ENCODE results near the gene RAP1GAP2.

The RAP1GAP2 gene

GRCh38 chr17:2796164-2797125, at the start of gene RAP1GAP2:
Gene RAP1GAP2, plus strand, starts transcription at chr17:2796438. Its CDS starts 90 bp downstream, at chr17:2796528.
- H3K4me3 ChIP-seq (ENCODE audit: control insufficient read depth, low read depth, low read length) = no peak within 1 kb of the TSS
- no peak for DNase-seq (ENCODE audit: low read depth)

GRCh38 chr17:2749058-2749783, 47.0 kb upstream of the RAP1GAP2 start, which contains the start of gene CCDC92B:
Gene CCDC92B, minus strand, starts transcription at chr17:2749652. Its CDS starts 14,507 bp downstream, at chr17:2735145.
- DNase-seq (ENCODE audit: low read depth) = no peak
- TF ChIP-seq, protein P1, sequence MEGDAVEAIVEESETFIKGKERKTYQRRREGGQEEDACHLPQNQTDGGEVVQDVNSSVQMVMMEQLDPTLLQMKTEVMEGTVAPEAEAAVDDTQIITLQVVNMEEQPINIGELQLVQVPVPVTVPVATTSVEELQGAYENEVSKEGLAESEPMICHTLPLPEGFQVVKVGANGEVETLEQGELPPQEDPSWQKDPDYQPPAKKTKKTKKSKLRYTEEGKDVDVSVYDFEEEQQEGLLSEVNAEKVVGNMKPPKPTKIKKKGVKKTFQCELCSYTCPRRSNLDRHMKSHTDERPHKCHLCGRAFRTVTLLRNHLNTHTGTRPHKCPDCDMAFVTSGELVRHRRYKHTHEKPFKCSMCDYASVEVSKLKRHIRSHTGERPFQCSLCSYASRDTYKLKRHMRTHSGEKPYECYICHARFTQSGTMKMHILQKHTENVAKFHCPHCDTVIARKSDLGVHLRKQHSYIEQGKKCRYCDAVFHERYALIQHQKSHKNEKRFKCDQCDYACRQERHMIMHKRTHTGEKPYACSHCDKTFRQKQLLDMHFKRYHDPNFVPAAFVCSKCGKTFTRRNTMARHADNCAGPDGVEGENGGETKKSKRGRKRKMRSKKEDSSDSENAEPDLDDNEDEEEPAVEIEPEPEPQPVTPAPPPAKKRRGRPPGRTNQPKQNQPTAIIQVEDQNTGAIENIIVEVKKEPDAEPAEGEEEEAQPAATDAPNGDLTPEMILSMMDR (IDR thresholded peaks at IDR 0.05; ENCODE audit: control insufficient read depth, insufficient read depth, low read depth, low read length, missing control alignments) = no peak
- no peak within 1 kb of the TSS for H3K4me3 ChIP-seq (ENCODE audit: control insufficient read depth, low read depth, low read length)

More at GRCh38 chr17:2796164-2797125, at the start of gene RAP1GAP2:
- TF ChIP-seq, protein P1 (IDR thresholded peaks at IDR 0.05; ENCODE audit: control insufficient read depth, insufficient read depth, low read depth, low read length, missing control alignments) = no peak

GRCh38 chr17:2749784-2750181, 46.5 kb upstream of the RAP1GAP2 start:
- TF ChIP-seq, protein P1 (IDR thresholded peaks at IDR 0.05; ENCODE audit: control insufficient read depth, insufficient read depth, low read depth, low read length, missing control alignments) = no peak

DNA sequence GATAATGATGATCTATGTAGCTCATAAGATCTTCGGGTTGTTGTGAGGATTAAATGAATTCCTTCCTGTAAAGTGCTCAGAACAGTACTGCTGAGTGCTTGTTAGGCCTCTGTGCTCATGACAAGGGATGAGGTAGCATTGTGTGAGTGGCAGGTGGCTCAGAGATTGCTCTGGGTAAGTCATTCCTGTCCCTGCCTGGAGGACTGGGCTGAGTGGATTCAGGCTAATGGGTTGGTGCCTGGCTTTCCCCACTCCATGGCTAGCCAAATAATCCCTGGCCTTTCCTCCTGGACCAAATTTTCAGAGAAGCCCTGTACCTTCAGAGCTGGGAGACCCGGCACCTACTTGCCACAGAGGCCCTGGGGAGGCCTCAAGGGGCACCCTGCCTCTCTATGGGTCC, 45.5 kb upstream of the RAP1GAP2 start:
- DNase-seq (ENCODE audit: low read depth) = no peak
- TF ChIP-seq, protein P1 (IDR thresholded peaks at IDR 0.05; ENCODE audit: control insufficient read depth, insufficient read depth, low read depth, low read length, missing control alignments) = no peak

More at GRCh38 chr17:2749784-2750181, 46.5 kb upstream of the RAP1GAP2 start:
- no peak for DNase-seq (ENCODE audit: low read depth)
- H3K4me3 ChIP-seq (ENCODE audit: control insufficient read depth, low read depth, low read length) = no peak overlapping the region

GRCh38 chr17:2751491-2751890, 44.7 kb upstream of the RAP1GAP2 start:
- no peak overlapping the region for H3K4me3 ChIP-seq (ENCODE audit: control insufficient read depth, low read depth, low read length)
- TF ChIP-seq, protein P1 (IDR thresholded peaks at IDR 0.05; ENCODE audit: control insufficient read depth, insufficient read depth, low read depth, low read length, missing control alignments) = no peak
- no peak for DNase-seq (ENCODE audit: low read depth)

More for the DNA sequence above, 45.5 kb upstream of the RAP1GAP2 start:
- H3K4me3 ChIP-seq (ENCODE audit: control insufficient read depth, low read depth, low read length) = no peak overlapping the region

DNA sequence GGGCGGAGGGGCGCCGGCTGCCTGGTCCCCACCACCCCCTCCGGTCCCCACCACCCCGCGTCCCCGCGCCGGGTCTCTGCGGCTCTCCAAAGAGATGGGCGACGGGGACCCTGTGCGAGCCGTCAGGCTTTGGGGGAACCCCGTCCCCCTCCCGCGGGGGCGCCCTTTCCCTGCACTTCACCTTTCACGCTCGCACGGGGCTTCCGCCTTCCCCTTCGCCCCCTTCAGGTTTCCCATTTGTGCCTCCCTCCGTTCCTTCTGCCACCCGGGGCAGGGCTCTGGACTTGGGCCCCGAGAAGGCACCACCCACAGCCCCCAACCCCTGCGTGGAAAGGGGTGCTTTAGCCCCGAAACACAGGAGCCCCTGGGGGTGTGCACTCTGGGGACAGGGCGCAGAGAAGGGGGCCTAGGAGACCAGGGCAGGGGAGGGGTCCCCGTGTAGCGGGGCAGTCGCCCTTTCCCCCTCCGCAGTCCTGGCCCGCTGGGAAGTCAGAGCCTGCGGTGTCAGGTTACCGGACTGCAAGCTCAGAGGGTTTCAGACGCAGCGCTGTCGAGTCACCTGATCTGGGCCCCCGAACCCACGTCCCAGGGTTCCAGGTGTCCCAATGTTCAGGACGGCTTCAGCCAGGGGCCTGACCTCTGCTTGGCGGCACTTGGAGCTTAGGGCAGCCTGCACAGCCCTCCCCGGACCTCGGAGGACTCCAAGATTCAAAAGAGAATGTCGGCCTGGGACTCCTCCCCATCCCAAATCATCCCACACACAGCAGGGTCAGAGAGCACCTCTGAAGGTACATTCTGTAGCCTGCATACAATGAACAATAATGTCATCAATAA, 40.1 kb upstream of the RAP1GAP2 start:
- no peak overlapping the region for H3K4me3 ChIP-seq (ENCODE audit: control insufficient read depth, low read depth, low read length)
- no peak for DNase-seq (ENCODE audit: low read depth)
- TF ChIP-seq, protein P1 (IDR thresholded peaks at IDR 0.05; ENCODE audit: control insufficient read depth, insufficient read depth, low read depth, low read length, missing control alignments) = no peak
